TTC549 (cell line): ENCODE measurements around the gene OTOGL.
A peak's percentile ranks its signal among the peaks of the same experiment; 100 is the strongest.

Experiments used
- FAIRE-seq: peaks from 2 replicates; lab custom pipeline; 2012; peaks lifted over from hg19 to GRCh38; lab: Jason Lieb, UNC

Gene OTOGL

DNA sequence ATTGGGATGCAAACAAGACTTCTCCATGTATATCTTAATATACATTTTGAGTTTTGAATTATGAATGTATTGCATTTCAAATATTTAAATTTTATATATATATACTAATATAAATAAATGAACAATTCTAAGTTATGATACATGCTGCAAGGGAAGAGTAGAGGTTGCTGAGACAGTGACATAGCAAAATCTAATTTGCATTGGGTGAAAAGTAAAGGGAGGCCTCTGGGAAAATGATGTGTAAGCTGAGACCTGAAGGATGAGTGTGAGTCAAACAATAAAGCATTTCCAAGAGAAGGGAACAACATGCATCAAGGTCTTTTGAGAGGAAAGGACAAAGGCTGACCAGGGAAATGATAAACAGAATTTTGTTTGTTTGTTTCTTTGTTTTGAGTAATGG is 281.8 kb downstream of the OTOGL start:
- no peak for FAIRE-seq

DNA sequence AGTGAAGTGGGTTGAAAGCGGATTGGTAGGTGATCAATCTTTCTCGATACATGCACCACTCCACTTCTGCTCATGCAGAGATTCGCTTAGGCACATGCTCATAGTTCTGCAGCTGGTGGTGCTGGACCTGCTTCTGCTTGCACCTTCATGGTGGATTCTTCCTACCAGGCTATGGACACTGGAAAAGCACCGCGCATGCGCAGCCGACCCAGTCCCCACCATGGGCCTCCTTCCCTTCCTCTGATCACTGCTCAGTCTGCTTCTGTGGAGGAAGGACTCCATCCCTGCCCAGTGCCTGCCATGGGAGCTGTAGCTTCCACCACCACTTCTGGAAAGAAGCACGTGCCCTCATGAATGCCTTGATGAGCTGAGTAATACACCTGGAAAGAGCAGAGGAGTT is 282.9 kb downstream of the OTOGL start:
- FAIRE-seq: no peak

DNA sequence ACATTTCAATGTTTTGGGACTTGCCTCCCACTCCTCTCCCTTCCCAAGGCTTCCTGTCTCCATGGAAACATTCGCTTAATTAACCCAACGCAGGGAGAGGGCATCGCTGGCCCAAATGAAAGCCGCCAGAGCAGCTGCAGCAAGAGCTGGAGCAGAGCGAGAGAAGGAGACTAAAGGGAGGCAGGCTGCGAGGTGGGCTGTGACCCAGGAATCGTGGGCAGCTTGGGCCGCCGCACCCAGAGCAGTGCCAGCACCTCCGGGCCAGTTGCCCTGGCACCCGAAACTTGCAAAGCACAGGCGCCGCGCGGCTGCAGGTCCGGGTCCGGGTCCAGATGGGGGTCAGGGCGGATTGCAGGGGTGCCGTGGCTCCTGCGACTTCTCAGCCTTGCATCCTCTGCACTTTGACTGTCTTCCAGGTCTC is 301.2 kb downstream of the OTOGL start:
- no peak for FAIRE-seq

DNA sequence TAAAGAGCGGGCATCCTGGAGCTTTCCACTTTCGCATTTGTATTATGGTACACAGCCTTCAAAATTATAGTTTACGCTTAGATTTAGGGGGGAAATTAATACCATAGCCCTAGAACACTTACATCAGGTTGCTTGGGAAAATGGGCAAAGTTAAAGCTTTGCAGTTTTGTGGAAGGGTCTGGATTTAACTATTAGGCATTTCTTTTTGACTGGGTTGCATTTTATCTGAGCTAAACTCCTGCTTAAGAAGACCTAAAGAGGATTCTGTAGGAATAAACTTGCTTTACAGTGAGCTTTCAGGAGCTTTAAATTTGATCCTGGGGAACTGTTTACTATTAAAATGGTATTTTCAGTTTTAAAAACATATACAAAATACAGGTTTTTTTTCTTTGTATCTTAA is 301.9 kb downstream of the OTOGL start:
- FAIRE-seq: no peak

- no peak for FAIRE-seq
Measured at GRCh38 chr12:80404629-80405028, 305.3 kb downstream of the OTOGL start.

GRCh38 chr12:80406253-80406652 is 306.9 kb downstream of the OTOGL start:
- FAIRE-seq: no peak

- no peak for FAIRE-seq
Measured at GRCh38 chr12:80411787-80412186, 312.4 kb downstream of the OTOGL start.

DNA sequence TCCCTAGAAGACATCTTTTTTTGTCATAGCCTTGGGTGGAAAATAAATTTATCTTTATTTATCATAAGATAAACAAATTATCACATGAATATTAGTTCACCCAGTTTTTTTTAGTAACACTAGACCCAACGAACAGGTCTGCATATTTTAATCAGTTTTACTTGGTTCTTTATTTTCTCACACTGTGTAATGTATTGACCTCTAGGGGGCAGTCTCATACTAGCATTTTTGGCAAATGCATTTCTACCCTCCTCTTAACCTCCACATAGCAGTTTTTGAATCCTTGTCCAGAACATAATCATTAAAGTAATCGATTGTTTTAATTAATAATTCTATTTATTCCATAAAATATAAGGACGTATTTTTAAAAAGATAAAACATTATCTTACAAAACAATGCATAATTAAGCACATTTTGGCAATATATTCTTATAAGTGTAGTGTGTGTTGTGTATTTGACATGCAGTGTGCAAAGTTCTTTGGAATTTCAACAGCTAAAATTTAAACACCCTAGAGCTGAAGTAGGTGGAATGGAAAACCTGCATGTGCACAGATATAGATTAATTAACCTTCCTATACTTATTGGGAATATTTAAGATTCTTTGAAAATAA is 313.1 kb downstream of the OTOGL start:
- peak; percentile 71 for FAIRE-seq

- no peak for FAIRE-seq
Measured at GRCh38 chr12:80413462-80413861, 314.1 kb downstream of the OTOGL start.

- no peak for FAIRE-seq
Measured at GRCh38 chr12:80415466-80415865, 316.1 kb downstream of the OTOGL start.

DNA sequence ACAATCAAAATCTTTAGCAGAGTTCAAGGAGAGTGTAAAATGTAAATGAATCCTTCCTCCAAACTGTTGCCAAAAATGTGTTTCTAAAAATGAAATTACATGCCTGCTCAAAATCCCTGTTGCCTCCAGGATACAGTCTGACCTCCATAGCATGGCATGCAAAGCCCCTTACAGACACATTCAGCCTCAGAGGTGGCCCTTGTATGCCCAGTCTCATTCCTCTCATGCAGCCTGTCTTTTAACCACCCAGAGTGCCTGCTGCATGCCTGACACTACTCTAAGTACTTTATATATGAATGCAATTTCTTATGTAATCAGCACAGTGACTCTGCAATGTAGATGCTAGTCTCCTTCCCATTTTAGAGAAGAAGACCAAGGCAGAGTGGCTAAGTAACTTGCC is 320.3 kb downstream of the OTOGL start:
- no peak for FAIRE-seq

GRCh38 chr12:80420075-80420474 is 320.7 kb downstream of the OTOGL start:
- FAIRE-seq: no peak

DNA sequence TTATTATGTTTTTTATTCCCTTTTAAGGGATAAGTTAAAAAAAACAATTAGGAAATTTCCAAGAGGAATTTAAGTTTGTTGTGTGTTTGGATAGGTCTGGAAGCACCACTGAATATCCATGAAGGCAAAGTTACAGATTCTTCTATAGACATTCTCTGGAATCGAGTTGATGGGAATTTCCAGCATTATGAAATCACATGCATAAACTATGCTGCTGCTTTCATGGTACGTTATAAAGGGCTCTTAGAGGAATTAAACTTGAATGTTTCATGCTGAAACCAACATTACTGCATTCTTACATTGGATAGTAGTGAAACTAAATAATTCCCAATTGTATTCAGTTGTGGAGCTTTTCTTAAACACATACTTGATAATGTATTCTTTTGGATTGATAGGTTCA is 323.2 kb downstream of the OTOGL start:
- no peak for FAIRE-seq
